ENCODE results near the gene SMIM44. TPM values are rescaled to one million over a fixed set of nuclear protein-coding genes. Genes with fewer than 3 reads are reported as not detected.

SMIM44 gene
- total and polyA plus RNA-seq, 9 of the 15 experiments (the other 6 are each of a cell fraction or from before 2014, with no cell fraction given) = not detected

GRCh38 chr19:3500429-3501101 is 17.3 kb upstream of the SMIM44 start, which contains the start of gene DOHH (continued):
- no peak; the same call in 1 of the 2 replicates for TF ChIP-seq ZNF609 (CRISPR knock-in tag; IDR thresholded peaks at IDR 0.05; ENCODE audit: borderline replicate concordance)
- no peak; the same call in 1 of the 2 replicates for TF ChIP-seq NFE2 (IDR thresholded peaks at IDR 0.05; ENCODE audit: low read depth)
- peak; percentile 97 for TF ChIP-seq NKRF (IDR thresholded peaks at IDR 0.05; ENCODE audit: borderline replicate concordance)
- TF ChIP-seq FOXK2 (conservative IDR thresholded peaks at IDR 0.05 in 1 of 2, IDR thresholded peaks at IDR 0.05 in 1 of 2; ENCODE audit: low read depth in 2 of 2) = peak in 1 of 2 experiments; percentile 100; a peak in 3 of 4 replicates
- no peak for TF ChIP-seq SAFB2 (IDR thresholded peaks at IDR 0.05; ENCODE audit: borderline replicate concordance, low read depth, low read length, severe bottlenecking)
- peak; percentile 99 for TF ChIP-seq RBBP5 (IDR thresholded peaks at IDR 0.05; ENCODE audit: borderline replicate concordance, insufficient read depth, low read length, poor library complexity, severe bottlenecking)
- no peak for TF ChIP-seq MCM2 (IDR thresholded peaks at IDR 0.05; ENCODE audit: low read depth)
- TF ChIP-seq SPI1 (IDR thresholded peaks at IDR 0.05; ENCODE audit: borderline replicate concordance, low read depth, low read length) = no peak
- no peak for TF ChIP-seq RBM15 (IDR thresholded peaks at IDR 0.05; ENCODE audit: insufficient read depth, low read length)
- no peak for TF ChIP-seq HMG20B (CRISPR knock-in tag; IDR thresholded peaks at IDR 0.05)
- no peak for TF ChIP-seq PHB (CRISPR knock-in tag; IDR thresholded peaks at IDR 0.05)
- TF ChIP-seq ZNF263 (CRISPR knock-in tag; IDR thresholded peaks at IDR 0.05; ENCODE audit: borderline replicate concordance) = peak; percentile 58; the same call in 1 of the 2 replicates
- TF ChIP-seq EP400 (IDR thresholded peaks at IDR 0.05) = peak; percentile 97
- 0 out of 2 replicates have a peak, but pooled peaks have one; percentile 85 for TF ChIP-seq ZBTB43 (CRISPR knock-in tag; IDR thresholded peaks at IDR 0.05)

All from K562 (cell line).